Measurements from ENCODE around the gene GHR. TPM values are rescaled to one million over a fixed set of nuclear protein-coding genes. Genes with fewer than 3 reads are reported as not detected.

GHR gene
- total and polyA plus RNA-seq, 7 donors: 0.46 to 22.8 (median 9.1) TPM

- Histone ChIP-seq H3K9me3 (no peaks in the 10 kb centered on the region), H3K4me1 (peaks cover 0 to 9% (median 1%) of the 10 kb centered on the region in 4 donors), H3K4me3 (no peak overlapping the region), H3K27me3 (no peaks in the 10 kb centered on the region), H3K36me3 (no peaks in the 10 kb centered on the region), H3K27ac (no peak overlapping the region)
- intact Hi-C loops (cut with DNase I): no loop called here
- DNase-seq: no peak
- WGBS, 2 donors: 91 to 93% methylated on average over 8 of the region's 8 CpGs
- TF ChIP-seq POLR2AphosphoS5 (IDR thresholded peaks at IDR 0.05): no peak
- no peak for TF ChIP-seq EP300 (IDR thresholded peaks at IDR 0.05)
- TF ChIP-seq, protein P1, sequence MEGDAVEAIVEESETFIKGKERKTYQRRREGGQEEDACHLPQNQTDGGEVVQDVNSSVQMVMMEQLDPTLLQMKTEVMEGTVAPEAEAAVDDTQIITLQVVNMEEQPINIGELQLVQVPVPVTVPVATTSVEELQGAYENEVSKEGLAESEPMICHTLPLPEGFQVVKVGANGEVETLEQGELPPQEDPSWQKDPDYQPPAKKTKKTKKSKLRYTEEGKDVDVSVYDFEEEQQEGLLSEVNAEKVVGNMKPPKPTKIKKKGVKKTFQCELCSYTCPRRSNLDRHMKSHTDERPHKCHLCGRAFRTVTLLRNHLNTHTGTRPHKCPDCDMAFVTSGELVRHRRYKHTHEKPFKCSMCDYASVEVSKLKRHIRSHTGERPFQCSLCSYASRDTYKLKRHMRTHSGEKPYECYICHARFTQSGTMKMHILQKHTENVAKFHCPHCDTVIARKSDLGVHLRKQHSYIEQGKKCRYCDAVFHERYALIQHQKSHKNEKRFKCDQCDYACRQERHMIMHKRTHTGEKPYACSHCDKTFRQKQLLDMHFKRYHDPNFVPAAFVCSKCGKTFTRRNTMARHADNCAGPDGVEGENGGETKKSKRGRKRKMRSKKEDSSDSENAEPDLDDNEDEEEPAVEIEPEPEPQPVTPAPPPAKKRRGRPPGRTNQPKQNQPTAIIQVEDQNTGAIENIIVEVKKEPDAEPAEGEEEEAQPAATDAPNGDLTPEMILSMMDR (IDR thresholded peaks at IDR 0.05): no peak
- TF ChIP-seq POLR2A (IDR thresholded peaks at IDR 0.05): no peak
Measured at GRCh38 chr5:42467981-42468524, 44.8 kb downstream of the GHR start.

GRCh38 chr5:42483472-42484154 lies 60.4 kb downstream of the GHR start:
- H3K9me3 ChIP-seq: no peaks in the 10 kb centered on the region
- no peaks in the 10 kb centered on the region for H3K27me3 ChIP-seq
- intact Hi-C loops (cut with DNase I): no loop called here
- DNase-seq: no peak
- H3K4me3 ChIP-seq: no peak overlapping the region
- no peaks in the 10 kb centered on the region for H3K36me3 ChIP-seq
- H3K4me1 ChIP-seq: peaks cover 0 to 16% (median 5%) of the 10 kb centered on the region in 4 donors
- no peak overlapping the region for H3K27ac ChIP-seq
- no peak for TF ChIP-seq POLR2A (IDR thresholded peaks at IDR 0.05)
- no peak for TF ChIP-seq EP300 (IDR thresholded peaks at IDR 0.05)
- TF ChIP-seq, protein P1 (IDR thresholded peaks at IDR 0.05): no peak
- no peak for TF ChIP-seq POLR2AphosphoS5 (IDR thresholded peaks at IDR 0.05)
- 70 to 74% methylated on average over 5 of the region's 5 CpGs for WGBS, 2 donors

DNA sequence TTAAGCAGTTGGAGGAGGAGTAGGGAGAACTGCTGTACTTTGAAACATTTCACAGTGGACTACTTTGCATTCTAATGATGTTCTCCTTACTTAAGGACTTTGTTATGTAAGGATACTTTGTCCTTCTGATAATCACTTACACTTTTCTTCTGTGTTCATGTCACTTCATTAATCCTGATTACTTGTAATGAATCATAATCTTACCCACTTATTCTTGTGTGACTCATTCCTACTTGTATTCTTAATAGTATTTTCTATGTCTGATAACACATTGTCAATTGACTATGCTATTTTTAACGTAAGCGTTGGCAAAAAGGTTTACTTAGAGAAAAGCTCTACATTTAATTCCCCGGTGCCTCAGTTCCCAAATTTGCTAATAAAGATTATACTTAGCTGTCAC lies 63.8 kb downstream of the GHR start:
- Histone ChIP-seq H3K27me3 (no peaks in the 10 kb centered on the region), H3K27ac (no peak overlapping the region), H3K4me1 (peaks cover 0 to 37% (median 28%) of the 10 kb centered on the region in 4 donors), H3K36me3 (no peaks in the 10 kb centered on the region), H3K9me3 (no peaks in the 10 kb centered on the region), H3K4me3 (no peak overlapping the region)
- WGBS, 2 donors: 93 to 95% methylated on average over 3 of the region's 3 CpGs
- intact Hi-C loops (cut with DNase I): no loop called here
- no peak for DNase-seq
- TF ChIP-seq POLR2A (IDR thresholded peaks at IDR 0.05): no peak
- no peak for TF ChIP-seq POLR2AphosphoS5 (IDR thresholded peaks at IDR 0.05)
- TF ChIP-seq EP300 (IDR thresholded peaks at IDR 0.05): no peak

DNA sequence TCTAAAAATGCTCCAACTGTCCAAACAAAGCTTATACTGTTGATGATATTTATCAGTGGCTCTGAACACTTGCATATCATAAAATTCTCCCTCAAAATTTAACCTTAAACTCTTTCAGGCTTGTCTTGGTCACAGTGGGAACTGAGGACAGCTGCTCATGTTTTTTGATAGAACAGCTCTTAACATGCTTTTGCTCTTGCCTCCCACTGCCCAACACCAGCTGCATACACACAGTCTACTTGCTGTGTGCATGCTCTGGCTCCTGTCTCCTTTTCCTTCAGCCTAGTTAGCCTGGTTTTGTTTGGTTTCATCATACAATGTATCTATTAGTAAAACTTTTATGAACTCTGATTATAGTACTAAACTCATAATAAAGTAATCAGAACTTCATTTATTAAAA lies 64.6 kb downstream of the GHR start:
- no peaks in the 10 kb centered on the region for H3K36me3 ChIP-seq
- no peak overlapping the region for H3K4me3 ChIP-seq
- peaks cover 0 to 44% (median 30%) of the 10 kb centered on the region in 4 donors for H3K4me1 ChIP-seq
- no peak for DNase-seq
- TF ChIP-seq, protein P1 (IDR thresholded peaks at IDR 0.05): no peak
- TF ChIP-seq POLR2AphosphoS5 (IDR thresholded peaks at IDR 0.05) (no peak), EP300 (IDR thresholded peaks at IDR 0.05) (no peak), POLR2A (IDR thresholded peaks at IDR 0.05) (no peak)
- H3K27ac ChIP-seq: no peak overlapping the region
- intact Hi-C loops (cut with DNase I): no loop called here
- H3K9me3 ChIP-seq: no peaks in the 10 kb centered on the region
- H3K27me3 ChIP-seq: no peaks in the 10 kb centered on the region

DNA sequence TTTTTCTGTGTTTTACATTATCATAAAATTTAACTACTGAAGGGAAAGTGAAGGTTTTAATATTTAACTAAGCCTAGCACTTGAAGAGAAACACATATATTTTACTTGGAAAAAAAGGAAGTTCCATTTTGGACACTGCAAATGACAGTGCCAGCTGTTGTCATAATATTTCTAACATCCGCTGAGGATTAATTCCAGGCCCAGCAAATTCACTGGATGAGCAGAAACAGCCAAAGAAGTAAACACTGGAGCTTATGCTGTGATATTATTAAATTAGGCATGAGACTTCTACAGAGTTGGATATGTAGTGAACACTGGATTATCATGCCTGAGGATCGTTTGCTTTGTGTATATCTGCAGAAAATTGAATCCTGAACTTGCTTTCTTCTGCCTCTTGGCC lies 67.6 kb downstream of the GHR start:
- 58 to 59% methylated on average over 2 of the region's 2 CpGs for WGBS, 2 donors
- Histone ChIP-seq H3K27ac (peak overlapping the region; percentile 21 to 56 (median 51)), H3K4me3 (no peak overlapping the region), H3K9me3 (no peaks in the 10 kb centered on the region), H3K4me1 (peaks cover 0 to 48% (median 42%) of the 10 kb centered on the region in 4 donors), H3K27me3 (no peaks in the 10 kb centered on the region), H3K36me3 (no peaks in the 10 kb centered on the region)
- no peak for DNase-seq
- intact Hi-C loops (cut with DNase I): loop anchor here (10.0 kb wide), 2 partner anchors 66 to 824 kb away; partner anchors contain the start of genes GHR and HMGCS1
- no peak for TF ChIP-seq EP300 (IDR thresholded peaks at IDR 0.05)
- TF ChIP-seq, protein P1 (IDR thresholded peaks at IDR 0.05): no peak
- TF ChIP-seq POLR2AphosphoS5 (IDR thresholded peaks at IDR 0.05): peak; percentile 11 to 70 (median 38)
- no peak for TF ChIP-seq POLR2A (IDR thresholded peaks at IDR 0.05)
